Effector CD4-positive, alpha-beta T cell (primary cell): ENCODE data around the gene CDV3.

ENCODE experiments used
- DNase-seq: peaks from one replicate; pipeline ENCODE4 v3.0.0-alpha.2; 2020

Gene CDV3

GRCh38 chr3:133606902-133607301, 33.4 kb downstream of the CDV3 start:
- DNase-seq, result no peak

GRCh38 chr3:133607816-133608215, 34.3 kb downstream of the CDV3 start:
- DNase-seq, result no peak

- no peak for DNase-seq
Measured at GRCh38 chr3:133608388-133608787, 34.9 kb downstream of the CDV3 start.

- DNase-seq, result no peak
Measured at GRCh38 chr3:133610031-133610430, 36.5 kb downstream of the CDV3 start.

- DNase-seq, result no peak
Measured at GRCh38 chr3:133611534-133611933, 38.0 kb downstream of the CDV3 start.

GRCh38 chr3:133620066-133620784, 46.7 kb downstream of the CDV3 start:
- no peak for DNase-seq

- DNase-seq, result no peak
Measured at GRCh38 chr3:133627789-133628188, 54.3 kb downstream of the CDV3 start.

GRCh38 chr3:133629146-133629545, 55.7 kb downstream of the CDV3 start:
- no peak for DNase-seq

- no peak for DNase-seq
Measured at GRCh38 chr3:133633439-133633838, 60.0 kb downstream of the CDV3 start.
